Measurements from ENCODE around the gene KCNQ5.
A peak's percentile ranks its signal among the peaks of the same experiment; 100 is the strongest.

Gene KCNQ5

DNA sequence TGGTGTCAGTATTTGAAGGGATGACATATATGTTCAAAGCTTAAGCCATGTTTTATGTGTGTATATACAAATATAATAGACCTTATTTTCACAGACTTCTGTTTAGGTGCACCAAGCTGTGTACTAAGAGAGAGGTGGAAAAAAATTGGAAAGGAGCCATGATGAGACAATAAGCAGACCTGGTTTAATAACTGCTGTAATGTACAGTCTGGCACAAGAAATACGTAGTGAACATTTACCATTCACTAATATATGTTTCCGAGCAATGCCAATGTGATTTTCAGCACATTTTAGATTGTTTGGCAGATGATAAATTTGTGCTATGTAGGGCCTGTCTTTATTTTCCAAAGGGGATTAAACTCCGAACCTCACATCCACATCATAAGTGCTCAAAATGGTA is 487.1 kb downstream of the KCNQ5 start:
- DNase-seq (ENCODE audit: low read depth in 2 of 2), result no peak

DNA sequence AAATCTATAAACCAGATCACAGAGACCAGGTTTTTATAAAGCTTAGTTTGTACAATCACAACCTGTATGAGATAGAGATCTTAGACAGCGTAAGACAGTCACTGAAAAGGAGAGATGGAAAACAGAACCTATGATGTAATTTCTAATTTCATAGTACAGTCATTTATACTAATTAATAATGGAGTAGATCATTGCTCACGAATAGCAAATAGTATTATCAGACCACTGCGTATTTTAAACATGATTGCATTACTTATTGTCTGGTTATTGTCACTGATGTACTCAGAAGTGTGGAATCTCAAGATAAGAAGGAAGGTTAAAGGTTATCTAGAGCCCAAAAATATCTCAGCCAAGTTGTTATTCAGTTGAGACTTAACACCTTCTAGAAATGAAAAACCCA is 487.8 kb downstream of the KCNQ5 start:
- DNase-seq (ENCODE audit: low read depth in 2 of 2), result no peak

DNA sequence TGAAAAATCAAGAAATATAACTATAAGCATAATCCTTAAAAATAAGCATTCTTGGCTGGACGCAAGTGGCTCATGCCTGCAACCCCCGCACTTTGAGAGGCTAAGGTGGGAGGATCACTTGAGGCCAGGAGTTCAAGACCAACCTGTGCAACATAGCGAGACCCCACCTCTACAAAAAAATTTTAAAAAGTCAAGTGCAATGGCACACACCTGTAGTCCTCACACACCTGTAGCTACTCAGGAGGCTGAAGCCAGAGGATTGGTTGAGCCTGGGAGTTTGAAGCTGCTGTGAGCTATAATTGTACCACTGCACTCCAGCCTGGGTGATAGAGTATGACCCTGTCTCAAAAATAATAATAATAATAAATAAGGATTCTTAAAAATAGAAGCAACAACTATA is 494.5 kb downstream of the KCNQ5 start:
- DNase-seq (ENCODE audit: low read depth in 2 of 2), result no peak

DNA sequence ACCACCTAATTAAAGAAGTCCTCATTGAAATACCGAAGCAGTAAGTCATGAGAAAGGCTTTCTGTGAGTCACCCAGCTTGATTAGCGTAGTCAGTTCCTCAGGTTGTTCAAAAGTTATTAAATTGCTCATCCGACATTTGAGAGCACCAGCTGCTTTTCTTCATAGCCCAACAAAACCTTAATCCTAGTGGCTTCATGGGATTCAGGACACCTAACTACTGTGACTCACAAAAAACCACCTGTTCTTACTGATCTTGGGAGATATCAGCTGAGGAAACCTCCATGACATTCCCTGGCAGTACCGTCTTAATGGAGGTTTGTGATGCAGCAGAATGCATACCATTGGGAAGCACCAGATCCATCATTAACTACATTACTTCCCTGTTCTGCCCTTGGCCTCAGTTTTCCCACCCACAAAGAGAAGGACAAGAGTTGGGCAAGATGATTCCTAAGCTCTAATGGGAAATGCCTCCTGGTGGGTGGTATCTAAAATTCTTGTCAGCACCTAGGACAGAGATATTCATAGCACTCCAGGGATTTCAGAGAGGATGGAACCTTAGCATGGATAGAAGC is 499.6 kb downstream of the KCNQ5 start:
- no peak for DNase-seq (ENCODE audit: low read depth in 2 of 2)

DNA sequence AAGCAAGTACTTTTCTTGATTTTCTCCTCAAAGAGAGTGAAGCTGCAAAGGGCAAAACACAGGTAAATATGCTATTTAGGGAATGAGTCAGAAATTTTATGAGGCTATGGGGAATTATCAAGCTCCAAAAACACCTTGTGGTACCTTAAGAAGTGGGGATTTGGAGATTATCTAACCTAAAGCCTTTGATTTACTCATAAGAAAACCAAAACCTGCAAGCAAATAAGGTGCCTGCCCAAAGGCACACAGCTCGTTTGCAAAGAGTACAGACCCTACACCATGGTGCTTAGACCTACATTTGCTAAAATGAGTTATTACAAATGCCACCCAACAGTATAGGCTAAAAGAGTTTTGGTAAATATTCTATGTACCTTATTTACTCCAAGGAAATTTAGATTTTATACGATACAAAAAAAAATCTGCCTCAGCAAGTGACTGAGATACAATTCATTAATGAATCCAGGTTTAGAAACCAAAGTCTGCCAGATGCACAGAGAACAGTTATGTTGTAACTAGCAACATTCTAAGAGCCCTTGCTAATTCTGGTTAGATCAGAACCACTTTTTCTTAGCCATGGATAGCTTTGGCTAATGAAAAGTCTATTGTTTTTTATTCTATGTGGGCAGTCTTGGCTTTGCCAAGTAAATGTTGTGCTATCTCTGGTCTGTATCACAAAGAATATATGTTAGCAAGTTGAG is 501.9 kb downstream of the KCNQ5 start:
- no peak for DNase-seq (ENCODE audit: low read depth in 2 of 2)

DNA sequence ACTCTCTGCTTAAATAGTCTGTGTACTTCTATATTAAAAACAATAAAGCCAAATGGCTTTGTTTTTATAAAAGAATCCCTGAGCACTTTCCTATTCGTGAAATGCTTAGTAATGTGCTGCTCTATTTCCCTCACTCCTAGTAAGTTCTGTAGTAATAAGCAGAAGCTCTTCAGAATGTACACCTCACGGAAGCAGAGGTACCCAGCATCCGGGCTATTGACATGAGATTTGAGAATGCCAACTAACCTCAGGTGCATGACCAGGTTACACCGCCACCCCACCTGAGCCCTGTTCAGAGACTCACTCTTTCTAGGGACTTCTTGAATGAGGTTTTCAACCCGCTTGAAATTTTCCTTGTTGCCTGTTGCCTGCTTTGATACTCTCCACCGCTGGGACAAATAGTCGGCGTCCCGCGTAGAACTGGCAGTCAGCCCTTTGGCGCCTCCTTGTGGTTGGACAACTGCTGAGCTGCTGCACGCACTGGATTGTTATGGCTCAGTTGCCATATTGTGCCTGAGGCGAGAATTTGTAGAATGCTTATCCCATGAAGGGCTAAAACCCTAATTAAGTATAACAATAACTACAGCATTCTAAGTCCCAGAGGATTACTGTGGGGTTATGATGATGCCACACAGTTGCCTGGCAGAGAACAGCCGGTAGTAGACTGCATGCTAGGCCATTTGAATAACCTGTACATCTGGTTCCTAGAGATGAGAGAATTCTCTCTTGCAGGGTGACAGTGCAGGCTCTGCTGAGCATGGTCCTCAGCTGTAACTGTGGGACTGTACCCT is 508.0 kb downstream of the KCNQ5 start:
- DNase-seq (ENCODE audit: low read depth in 2 of 2), result peak; percentile 75 to 78

DNA sequence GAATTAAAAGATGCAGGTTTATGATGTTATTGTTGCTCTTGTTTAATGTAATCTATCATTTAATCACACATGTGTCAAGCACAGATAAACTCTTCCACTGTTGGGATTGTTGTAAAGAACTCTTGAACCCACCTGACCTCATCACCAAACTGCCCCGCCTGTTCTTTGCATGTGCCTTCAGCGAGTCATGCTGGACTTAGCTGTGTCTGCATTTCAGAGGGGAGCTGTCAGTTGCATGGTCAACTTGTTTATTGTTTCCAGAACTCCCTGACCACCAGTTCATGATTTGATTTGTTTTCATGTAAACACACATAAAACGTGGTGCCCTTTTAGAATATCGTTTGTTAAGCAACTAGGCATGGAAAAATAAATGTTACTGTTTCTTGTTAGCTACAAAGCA is 509.8 kb downstream of the KCNQ5 start:
- no peak for DNase-seq (ENCODE audit: low read depth in 2 of 2)

DNA sequence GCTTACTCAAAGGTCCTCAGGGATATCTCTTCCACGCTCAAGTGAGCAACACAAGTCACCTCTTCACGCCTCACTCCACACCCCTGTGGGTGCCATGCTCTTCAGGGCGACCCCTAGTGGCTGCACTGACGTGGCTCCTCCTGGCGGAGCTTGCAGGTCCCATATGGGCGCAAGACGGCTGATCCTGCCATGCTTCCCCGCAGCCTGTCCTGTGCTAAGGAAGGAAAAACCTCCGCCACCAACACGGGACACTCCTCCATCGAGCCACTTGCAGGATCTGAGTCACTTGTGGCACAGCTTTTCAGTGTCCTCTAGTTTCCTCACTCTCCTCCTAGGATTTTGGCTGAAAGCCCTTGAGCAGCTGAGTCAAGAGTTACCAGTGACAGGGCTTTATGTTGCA is 512.7 kb downstream of the KCNQ5 start:
- DNase-seq (ENCODE audit: low read depth in 2 of 2), result peak in 1 of 2 donors; percentile 3

DNA sequence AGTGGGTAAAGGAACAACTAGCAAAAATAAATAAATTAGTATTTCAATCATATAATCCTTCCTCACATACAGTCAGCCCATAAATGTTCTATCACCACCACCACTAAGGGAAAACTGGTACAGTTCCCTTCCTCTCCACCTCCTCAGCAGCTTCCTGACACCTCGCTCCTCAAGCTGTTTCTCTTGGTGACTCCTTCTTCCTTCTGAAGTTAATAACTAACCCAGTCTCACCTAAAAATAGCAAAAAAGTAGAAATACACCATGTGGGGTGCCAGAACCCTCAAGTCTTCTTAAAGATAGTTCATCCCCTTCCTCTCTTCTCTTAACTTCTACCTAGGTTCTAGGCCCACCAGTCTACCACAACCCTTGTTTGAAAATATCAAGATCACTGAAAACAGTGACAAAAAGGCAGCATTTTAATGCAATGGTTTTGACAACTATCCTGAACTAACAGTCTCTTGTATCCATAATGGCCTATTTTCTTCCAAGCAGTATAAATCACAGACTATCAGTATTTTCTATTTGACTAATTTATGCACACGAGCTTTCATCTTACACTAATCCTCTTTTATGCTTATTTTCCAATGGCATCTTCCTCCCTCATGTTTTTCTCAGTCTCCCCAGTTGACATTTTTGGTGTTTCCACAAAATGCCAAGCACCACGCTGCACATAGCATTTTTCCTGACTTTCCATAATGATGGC is 518.0 kb downstream of the KCNQ5 start:
- no peak for DNase-seq (ENCODE audit: low read depth in 2 of 2)

DNA sequence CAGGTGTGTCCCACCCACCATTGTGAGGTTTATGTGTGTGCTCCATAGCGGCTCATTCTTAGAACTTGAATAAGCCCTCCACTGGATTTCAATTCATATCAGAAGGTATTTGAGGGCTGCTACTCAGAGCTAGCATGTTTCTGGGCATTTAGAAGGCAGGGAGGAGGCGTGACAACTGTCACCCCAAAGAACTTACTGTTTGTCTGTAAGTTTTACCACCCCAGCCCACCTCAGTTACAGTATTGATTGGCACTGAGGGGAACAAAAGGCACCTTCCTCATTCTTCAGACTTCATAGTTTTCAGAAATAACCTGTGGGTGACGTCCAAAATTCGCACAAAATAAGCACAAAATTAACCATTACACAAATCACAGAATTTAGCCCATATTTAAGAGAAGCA is 521.7 kb downstream of the KCNQ5 start:
- no peak for DNase-seq (ENCODE audit: low read depth in 2 of 2)

DNA sequence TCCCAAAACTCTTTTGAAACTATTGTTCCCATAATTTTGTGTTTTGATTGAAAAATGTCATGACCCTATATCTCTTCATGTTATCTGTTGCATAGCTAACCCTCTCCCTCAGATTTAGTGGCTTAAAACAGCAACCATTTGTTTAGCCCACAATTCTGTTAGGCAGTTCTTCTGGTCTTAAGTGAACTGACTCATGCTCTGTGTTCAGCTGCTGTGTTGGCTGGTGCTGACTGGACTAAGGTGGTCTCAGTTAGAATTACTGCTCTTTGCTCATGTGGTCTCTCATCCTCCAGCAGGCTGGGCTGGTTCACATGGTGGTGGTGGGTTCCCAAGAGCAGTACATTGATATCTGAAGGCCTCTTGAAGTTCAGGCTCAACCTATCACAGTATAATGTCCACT is 522.7 kb downstream of the KCNQ5 start:
- no peak for DNase-seq (ENCODE audit: low read depth in 2 of 2)

DNA sequence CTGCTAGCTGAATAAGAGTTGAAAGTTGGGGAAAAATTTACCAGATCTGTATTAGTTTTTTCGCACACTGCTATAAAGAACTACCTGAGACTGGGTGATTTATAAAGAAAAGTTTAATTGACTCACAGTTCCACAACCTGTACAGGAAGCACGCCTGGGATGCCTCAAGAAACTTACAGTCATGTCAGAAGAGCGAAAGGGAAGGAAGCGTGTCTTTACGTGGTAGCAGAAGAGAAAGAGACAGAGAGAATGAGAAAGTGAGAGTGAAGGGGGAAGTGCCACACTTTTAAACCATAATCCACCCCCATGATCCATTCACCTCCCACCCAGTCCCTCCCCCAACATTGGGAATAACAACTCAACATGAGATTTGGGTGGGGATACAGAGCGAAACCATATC is 523.8 kb downstream of the KCNQ5 start:
- DNase-seq (ENCODE audit: low read depth in 2 of 2), result no peak

DNA sequence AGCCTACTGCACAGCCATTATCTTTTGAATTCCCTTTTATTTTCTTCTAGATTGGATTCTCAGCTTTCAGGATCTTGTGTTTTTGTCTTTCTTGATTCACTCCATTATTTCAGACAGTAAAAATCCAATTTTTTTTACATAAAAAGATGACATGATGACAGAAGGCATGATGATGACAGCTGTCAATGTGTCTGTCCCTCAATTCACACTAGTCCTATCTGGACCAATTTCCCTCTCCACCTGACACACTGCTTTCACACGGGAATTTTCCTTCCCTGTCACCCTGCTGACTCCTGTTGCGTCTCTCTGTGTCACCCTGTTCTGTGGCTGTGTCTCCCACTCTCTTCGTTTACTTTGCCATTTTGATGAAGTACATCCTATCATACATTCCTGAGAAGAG is 529.9 kb downstream of the KCNQ5 start:
- DNase-seq (ENCODE audit: low read depth in 2 of 2), result no peak

DNA sequence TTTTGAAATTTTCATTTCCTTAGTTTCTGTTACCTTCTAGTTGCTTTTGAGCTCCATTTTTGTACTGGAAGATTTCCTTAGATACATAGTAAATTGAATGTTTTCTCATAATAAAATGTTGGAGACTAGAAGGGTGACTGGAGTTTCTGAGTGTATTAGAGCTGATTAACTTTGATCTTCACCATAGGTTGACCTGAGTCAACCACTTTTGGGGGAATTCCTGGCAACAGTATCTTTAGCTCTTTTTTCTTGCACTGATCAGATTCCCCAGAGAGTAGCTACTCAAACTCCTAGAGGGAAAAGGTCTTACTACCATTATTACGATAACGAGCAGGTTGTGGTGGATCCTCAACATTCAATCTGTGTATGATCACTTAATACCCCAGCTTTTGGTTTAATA is 530.7 kb downstream of the KCNQ5 start:
- DNase-seq (ENCODE audit: low read depth in 2 of 2), result no peak

DNA sequence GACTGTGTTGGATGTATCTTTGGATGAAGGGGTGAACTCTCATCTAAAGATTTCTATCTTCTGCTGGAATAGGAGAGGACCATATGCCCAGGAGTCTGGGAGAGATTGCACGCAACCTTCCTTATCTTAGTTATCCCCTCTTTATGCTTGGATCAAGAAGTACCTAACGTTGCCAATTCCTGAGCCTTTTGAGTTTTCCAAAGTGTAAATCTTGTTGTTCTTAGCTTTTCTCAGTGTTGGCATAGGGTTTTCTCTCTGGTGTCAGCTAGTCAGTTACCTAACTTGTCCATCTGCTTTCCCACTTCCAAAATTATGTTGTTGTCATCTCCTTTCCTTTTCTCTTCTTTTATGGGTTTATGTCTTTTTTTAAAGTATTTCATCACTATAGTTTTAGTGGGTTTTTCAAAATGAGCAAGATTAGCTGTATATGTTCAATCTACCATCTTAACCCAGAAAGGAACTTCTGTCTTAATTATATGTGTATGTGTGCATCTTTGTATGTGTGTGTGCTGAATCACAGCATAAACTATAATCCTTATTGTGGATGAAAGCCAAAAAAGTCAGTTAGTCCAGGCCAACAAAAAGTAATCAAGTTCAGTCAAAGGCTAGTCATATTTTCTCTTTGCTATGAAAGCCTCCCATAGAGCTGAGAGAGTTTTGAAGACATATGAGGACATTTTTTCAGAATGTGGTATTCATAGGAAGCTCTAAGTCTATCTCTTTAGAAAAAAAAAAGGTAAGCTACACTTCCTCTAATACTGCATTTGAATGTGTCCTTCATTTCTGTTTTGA is 531.3 kb downstream of the KCNQ5 start:
- DNase-seq (ENCODE audit: low read depth in 2 of 2), result no peak

DNA sequence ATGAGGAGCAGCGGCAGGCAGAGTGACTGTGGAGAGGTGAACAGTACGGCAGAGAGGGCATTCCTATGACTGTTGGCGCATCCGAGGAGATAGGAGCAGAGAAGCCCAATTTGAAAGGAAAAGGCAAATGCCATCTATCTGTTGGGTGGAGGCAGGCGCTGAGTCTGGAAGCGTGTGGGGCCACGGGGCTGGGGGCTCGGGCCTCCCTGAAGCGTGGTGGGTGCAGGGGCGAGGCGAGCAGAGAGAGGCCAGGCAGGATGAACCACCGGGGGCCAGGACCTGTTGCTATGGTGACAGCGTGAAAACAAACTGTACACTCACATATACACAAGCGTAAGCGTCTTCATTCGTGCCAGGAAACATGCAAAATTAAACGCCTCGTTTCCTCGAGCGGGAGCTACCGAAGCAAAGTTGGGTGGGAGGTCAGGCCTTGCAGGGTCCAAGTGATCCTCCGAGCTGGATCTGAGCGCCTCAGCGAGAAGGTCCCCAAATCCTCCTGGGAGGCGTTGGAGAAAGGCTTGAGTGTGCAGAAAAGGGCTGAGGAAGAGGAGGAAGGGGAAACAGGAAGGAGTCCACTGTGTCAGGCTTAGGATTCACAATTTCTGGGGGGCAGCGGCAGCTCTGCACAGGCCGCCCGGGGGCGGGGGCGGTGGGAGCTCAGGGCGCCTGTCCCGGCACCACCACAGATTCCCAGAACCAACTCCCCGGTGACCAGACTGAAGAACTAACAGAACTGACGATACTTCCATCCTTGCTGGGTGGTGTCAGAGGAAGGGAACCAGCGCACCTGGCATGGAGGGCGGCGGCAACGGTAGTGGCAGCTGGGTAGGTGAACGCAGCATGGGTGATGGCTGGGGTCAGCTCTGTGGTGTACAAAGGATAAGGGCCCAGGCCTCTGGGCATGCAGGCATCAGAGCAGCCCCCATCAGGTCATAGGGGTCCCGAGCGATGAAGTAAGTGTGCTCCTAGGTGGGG is 535.2 kb downstream of the KCNQ5 start:
- no peak for DNase-seq (ENCODE audit: low read depth in 2 of 2)

DNA sequence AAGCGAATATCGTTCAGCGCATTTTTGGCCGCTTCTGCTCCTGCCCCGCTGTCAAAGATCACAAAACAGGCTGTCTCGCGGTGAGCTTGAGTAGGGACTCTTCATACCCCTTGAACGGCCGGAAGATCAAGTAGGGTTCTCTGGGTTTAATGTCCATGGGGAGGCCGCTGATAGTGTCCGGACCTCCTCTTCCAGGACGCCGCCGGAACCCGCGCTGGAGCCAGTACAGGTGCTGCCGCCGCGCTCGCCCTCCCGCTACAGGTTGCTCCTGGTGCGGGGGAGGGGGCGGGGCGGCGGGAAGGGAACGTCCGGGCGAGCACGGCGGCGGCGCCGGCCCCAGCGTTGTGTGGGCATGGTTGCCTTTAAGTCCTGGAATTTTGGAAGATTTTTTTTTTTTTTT is 536.0 kb downstream of the KCNQ5 start:
- DNase-seq (ENCODE audit: low read depth in 2 of 2), result no peak

DNA sequence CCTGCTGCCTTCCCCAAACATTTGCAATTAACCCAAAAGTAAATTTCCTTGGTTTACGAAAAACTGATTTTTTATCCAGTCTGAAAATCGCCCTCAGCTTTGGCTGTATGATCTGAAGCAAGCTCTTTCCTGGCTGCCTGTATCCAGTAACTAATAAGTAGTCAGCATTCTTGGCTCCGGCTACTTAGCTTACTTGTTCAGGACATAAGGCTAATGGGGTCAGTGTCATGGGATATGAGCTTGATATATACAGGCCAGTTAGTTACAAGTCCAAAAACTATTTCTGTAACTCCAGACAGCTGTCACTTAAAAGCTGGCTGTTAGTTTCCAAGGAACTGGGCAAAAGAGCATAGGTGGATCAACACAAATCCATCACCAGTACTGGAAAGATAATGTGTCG is 547.2 kb downstream of the KCNQ5 start:
- no peak for DNase-seq (ENCODE audit: low read depth in 2 of 2)

DNA sequence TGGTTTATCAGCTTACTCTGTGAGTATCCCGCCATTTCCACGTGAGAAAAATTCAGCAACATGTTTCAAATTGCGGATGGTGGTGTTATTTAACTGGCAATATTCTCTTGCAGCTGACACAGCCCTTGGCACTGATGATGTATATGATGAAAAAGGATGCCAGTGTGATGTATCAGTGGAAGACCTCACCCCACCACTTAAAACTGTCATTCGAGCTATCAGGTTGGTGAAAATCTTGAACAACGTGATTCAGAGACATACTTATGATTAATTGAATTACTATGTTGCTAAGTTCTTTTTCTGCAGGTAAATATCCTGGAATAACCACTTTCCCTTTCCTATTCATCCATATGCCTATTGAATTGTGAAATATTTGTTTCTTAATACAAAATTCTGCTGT is 547.8 kb downstream of the KCNQ5 start:
- DNase-seq (ENCODE audit: low read depth in 2 of 2), result no peak

DNA sequence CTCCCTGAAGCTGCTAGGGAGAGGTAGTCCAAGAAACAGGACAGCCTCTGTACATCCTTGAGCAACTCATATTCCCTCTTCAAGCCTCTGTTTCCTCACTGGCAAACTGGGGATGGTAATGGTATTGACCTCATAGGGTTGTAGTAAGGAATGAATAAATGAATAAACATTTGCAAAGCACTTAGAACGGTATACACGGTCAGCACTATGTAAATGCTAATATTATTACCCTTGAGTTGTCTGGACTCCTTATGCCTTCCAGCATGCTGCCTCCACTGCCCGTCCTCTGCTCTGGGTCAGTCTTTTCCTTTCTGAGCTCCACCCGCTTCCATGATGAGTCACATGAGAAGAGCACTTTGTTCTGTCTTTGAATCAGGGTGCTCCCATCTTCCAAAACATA is 552.8 kb downstream of the KCNQ5 start:
- DNase-seq (ENCODE audit: low read depth in 2 of 2), result no peak

DNA sequence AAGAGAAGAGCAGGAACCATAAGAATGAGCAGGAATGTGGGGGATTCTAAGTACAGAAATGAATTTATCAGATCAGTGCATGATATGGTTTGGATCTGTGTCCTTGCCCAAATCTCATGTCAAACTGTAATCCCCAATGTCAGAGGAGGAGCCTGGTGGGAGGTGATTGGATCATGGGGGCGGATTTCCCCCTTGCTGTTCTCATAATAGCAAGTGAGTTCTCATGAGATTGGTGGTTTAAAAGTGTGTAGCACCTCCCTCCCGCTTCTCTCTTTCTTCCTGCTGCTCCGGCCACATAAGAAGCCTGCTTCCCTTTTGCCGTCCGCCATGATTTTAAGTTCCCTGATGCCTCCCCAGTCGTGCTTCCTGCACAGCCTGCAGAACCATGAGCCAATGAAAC is 554.2 kb downstream of the KCNQ5 start:
- no peak for DNase-seq (ENCODE audit: low read depth in 2 of 2)
